ENCODE results near the gene SLC25A22. TPM values are rescaled to one million over a fixed set of nuclear protein-coding genes. Genes with fewer than 3 reads are reported as not detected.

SLC25A22 gene
- total and polyA plus RNA-seq, 9 of the 15 experiments (the other 6 are each of a cell fraction or from before 2014, with no cell fraction given), result 0.41 to 55.4 (median 11.4) TPM

DNA sequence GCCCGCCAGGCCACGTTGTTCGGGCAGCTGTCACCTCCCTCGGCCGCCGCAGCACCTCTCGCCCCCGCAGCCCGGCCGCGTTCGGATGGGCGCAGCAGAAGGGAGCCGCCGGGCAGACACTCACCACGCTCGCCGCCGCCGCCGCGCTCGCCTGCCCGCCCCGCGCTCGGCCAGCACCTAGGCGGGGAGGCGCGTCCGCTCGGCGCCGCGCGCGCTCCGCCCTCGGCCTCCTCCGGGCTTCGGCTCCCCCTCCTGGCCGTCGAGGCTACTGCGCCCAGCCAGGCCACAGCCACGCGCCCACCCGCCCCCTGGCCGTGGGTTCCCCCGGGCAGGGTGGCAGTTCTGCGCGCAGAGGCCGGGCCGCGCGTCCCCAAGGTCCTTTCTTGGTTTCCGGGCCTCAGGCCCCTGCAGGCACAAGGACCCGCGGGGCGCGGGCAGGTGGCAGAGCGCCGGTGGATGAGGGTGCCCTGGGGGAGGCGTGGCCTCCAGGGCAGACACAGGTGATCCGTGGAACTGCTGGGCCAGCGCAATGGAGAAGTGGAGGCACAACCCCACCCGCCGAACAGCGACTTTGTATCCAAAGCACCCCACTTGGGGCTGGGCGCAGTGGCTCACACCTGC lies at the start of gene SLC25A22 (continued):
- TF ChIP-seq, protein P1, sequence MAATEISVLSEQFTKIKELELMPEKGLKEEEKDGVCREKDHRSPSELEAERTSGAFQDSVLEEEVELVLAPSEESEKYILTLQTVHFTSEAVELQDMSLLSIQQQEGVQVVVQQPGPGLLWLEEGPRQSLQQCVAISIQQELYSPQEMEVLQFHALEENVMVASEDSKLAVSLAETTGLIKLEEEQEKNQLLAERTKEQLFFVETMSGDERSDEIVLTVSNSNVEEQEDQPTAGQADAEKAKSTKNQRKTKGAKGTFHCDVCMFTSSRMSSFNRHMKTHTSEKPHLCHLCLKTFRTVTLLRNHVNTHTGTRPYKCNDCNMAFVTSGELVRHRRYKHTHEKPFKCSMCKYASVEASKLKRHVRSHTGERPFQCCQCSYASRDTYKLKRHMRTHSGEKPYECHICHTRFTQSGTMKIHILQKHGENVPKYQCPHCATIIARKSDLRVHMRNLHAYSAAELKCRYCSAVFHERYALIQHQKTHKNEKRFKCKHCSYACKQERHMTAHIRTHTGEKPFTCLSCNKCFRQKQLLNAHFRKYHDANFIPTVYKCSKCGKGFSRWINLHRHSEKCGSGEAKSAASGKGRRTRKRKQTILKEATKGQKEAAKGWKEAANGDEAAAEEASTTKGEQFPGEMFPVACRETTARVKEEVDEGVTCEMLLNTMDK (IDR thresholded peaks at IDR 0.05; ENCODE audit: borderline replicate concordance, insufficient read depth, low read depth, low read length, poor library complexity, severe bottlenecking), result peak; percentile 47
- TF ChIP-seq NR4A1 (CRISPR knock-in tag; IDR thresholded peaks at IDR 0.05) (no peak), NR4A1 (tag; IDR thresholded peaks at IDR 0.05) (no peak), ZNF77 (CRISPR knock-in tag; IDR thresholded peaks at IDR 0.05) (no peak), POLR2G (IDR thresholded peaks at IDR 0.05; ENCODE audit: low read depth, low read length) (peak; percentile 35; the same call in 1 of the 2 replicates), PTBP1 (IDR thresholded peaks at IDR 0.05; ENCODE audit: low read depth, low read length) (no peak), ZNF431 (CRISPR knock-in tag; IDR thresholded peaks at IDR 0.05) (no peak), BCOR (IDR thresholded peaks at IDR 0.05) (0 out of 2 replicates have a peak, but pooled peaks have one; percentile 11), ZNF282 (CRISPR knock-in tag; IDR thresholded peaks at IDR 0.05) (no peak), ZKSCAN3 (CRISPR knock-in tag; IDR thresholded peaks at IDR 0.05) (no peak), MAZ (CRISPR knock-in tag; conservative IDR thresholded peaks at IDR 0.05 in 1 of 2, IDR thresholded peaks at IDR 0.05 in 1 of 2) (peak in 1 of 2 experiments; percentile 27; a peak in 1 of 4 replicates), HNRNPH1 (optimal IDR thresholded peaks at IDR 0.05; ENCODE audit: low read depth, low read length) (no peak), POLR2A (conservative IDR thresholded peaks at IDR 0.05) (no peak), HDAC3 (IDR thresholded peaks at IDR 0.05; ENCODE audit: borderline replicate concordance, partially characterized antibody) (no peak), TRIM24 (IDR thresholded peaks at IDR 0.05) (no peak)
- TF ChIP-seq, protein P2, sequence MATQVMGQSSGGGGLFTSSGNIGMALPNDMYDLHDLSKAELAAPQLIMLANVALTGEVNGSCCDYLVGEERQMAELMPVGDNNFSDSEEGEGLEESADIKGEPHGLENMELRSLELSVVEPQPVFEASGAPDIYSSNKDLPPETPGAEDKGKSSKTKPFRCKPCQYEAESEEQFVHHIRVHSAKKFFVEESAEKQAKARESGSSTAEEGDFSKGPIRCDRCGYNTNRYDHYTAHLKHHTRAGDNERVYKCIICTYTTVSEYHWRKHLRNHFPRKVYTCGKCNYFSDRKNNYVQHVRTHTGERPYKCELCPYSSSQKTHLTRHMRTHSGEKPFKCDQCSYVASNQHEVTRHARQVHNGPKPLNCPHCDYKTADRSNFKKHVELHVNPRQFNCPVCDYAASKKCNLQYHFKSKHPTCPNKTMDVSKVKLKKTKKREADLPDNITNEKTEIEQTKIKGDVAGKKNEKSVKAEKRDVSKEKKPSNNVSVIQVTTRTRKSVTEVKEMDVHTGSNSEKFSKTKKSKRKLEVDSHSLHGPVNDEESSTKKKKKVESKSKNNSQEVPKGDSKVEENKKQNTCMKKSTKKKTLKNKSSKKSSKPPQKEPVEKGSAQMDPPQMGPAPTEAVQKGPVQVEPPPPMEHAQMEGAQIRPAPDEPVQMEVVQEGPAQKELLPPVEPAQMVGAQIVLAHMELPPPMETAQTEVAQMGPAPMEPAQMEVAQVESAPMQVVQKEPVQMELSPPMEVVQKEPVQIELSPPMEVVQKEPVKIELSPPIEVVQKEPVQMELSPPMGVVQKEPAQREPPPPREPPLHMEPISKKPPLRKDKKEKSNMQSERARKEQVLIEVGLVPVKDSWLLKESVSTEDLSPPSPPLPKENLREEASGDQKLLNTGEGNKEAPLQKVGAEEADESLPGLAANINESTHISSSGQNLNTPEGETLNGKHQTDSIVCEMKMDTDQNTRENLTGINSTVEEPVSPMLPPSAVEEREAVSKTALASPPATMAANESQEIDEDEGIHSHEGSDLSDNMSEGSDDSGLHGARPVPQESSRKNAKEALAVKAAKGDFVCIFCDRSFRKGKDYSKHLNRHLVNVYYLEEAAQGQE (IDR thresholded peaks at IDR 0.05; ENCODE audit: borderline replicate concordance), result peak; percentile 42; the same call in 1 of the 2 replicates
- TF ChIP-seq, protein P2 (CRISPR knock-in tag; IDR thresholded peaks at IDR 0.05; ENCODE audit: low read depth), result no peak
- TF ChIP-seq, protein P3, sequence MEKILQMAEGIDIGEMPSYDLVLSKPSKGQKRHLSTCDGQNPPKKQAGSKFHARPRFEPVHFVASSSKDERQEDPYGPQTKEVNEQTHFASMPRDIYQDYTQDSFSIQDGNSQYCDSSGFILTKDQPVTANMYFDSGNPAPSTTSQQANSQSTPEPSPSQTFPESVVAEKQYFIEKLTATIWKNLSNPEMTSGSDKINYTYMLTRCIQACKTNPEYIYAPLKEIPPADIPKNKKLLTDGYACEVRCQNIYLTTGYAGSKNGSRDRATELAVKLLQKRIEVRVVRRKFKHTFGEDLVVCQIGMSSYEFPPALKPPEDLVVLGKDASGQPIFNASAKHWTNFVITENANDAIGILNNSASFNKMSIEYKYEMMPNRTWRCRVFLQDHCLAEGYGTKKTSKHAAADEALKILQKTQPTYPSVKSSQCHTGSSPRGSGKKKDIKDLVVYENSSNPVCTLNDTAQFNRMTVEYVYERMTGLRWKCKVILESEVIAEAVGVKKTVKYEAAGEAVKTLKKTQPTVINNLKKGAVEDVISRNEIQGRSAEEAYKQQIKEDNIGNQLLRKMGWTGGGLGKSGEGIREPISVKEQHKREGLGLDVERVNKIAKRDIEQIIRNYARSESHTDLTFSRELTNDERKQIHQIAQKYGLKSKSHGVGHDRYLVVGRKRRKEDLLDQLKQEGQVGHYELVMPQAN (IDR thresholded peaks at IDR 0.05; ENCODE audit: borderline replicate concordance), result no peak

All from K562 (cell line).